ENCODE measurements around the gene NFE2L2. TPM values are rescaled to one million over a fixed set of nuclear protein-coding genes. Genes with fewer than 3 reads are reported as not detected.
A peak's percentile ranks its signal among the peaks of the same experiment; 100 is the strongest.
"Not testable (repeated sequence)": the region's sequence is repeated elsewhere in the genome, so short reads cannot be mapped to it uniquely, and the experiment has no call there.

The NFE2L2 gene
- total RNA-seq, 1 donor from 2014 or later: 51.4 TPM

- DNase-seq: no peak
- TF ChIP-seq CTCF (IDR thresholded peaks at IDR 0.05; ENCODE audit: partially characterized antibody, unreplicated experiment): no peak
- Mint-ChIP-seq H3K4me1 (ENCODE audit: low read depth, unreplicated experiment) (peaks cover 2% of the 10 kb centered on the region), H3K9me3 (ENCODE audit: unreplicated experiment) (peaks cover 7% of the 10 kb centered on the region), H3K27ac (ENCODE audit: unreplicated experiment) (no peak overlapping the region), H3K4me3 (ENCODE audit: unreplicated experiment) (no peak overlapping the region), H3K27me3 (ENCODE audit: unreplicated experiment) (peaks cover 2% of the 10 kb centered on the region), H3K36me3 (ENCODE audit: unreplicated experiment) (peaks cover 4% of the 10 kb centered on the region)
Measured at GRCh38 chr2:177221970-177222369, 42.6 kb downstream of the NFE2L2 start.

- H3K27ac Mint-ChIP-seq (ENCODE audit: unreplicated experiment): no peak overlapping the region
- no peak for DNase-seq
- H3K9me3 Mint-ChIP-seq (ENCODE audit: unreplicated experiment): peaks cover 4% of the 10 kb centered on the region
- peaks cover 2% of the 10 kb centered on the region for H3K4me1 Mint-ChIP-seq (ENCODE audit: low read depth, unreplicated experiment)
- peaks cover 4% of the 10 kb centered on the region for H3K36me3 Mint-ChIP-seq (ENCODE audit: unreplicated experiment)
- H3K4me3 Mint-ChIP-seq (ENCODE audit: unreplicated experiment): no peak overlapping the region
- peaks cover 2% of the 10 kb centered on the region for H3K27me3 Mint-ChIP-seq (ENCODE audit: unreplicated experiment)
- TF ChIP-seq CTCF (IDR thresholded peaks at IDR 0.05; ENCODE audit: partially characterized antibody, unreplicated experiment): no peak
Measured at GRCh38 chr2:177221534-177221933, 43.0 kb downstream of the NFE2L2 start.

GRCh38 chr2:177219787-177220186, 44.7 kb downstream of the NFE2L2 start:
- not testable (repeated sequence) for H3K27me3 Mint-ChIP-seq (ENCODE audit: unreplicated experiment); H3K27ac Mint-ChIP-seq (ENCODE audit: unreplicated experiment); DNase-seq; H3K36me3 Mint-ChIP-seq (ENCODE audit: unreplicated experiment); H3K4me1 Mint-ChIP-seq (ENCODE audit: low read depth, unreplicated experiment); H3K4me3 Mint-ChIP-seq (ENCODE audit: unreplicated experiment); H3K9me3 Mint-ChIP-seq (ENCODE audit: unreplicated experiment)

GRCh38 chr2:177217247-177217843, 47.2 kb downstream of the NFE2L2 start:
- no peak overlapping the region for H3K27ac Mint-ChIP-seq (ENCODE audit: unreplicated experiment)
- no peak for DNase-seq
- no peak overlapping the region for H3K4me3 Mint-ChIP-seq (ENCODE audit: unreplicated experiment)
- H3K27me3 Mint-ChIP-seq (ENCODE audit: unreplicated experiment): peaks cover 6% of the 10 kb centered on the region
- peaks cover 6% of the 10 kb centered on the region for H3K9me3 Mint-ChIP-seq (ENCODE audit: unreplicated experiment)
- H3K4me1 Mint-ChIP-seq (ENCODE audit: low read depth, unreplicated experiment): peaks cover 9% of the 10 kb centered on the region
- peaks cover 3% of the 10 kb centered on the region for H3K36me3 Mint-ChIP-seq (ENCODE audit: unreplicated experiment)
- TF ChIP-seq CTCF (IDR thresholded peaks at IDR 0.05; ENCODE audit: partially characterized antibody, unreplicated experiment): no peak

GRCh38 chr2:177212891-177213856, 51.4 kb downstream of the NFE2L2 start:
- H3K9me3 Mint-ChIP-seq (ENCODE audit: unreplicated experiment): peaks cover 10% of the 10 kb centered on the region
- peaks cover 13% of the 10 kb centered on the region for H3K4me1 Mint-ChIP-seq (ENCODE audit: low read depth, unreplicated experiment)
- no peaks in the 10 kb centered on the region for H3K36me3 Mint-ChIP-seq (ENCODE audit: unreplicated experiment)
- peak; percentile 96 for DNase-seq
- H3K27ac Mint-ChIP-seq (ENCODE audit: unreplicated experiment): peak overlapping the region; percentile 88
- peaks cover 11% of the 10 kb centered on the region for H3K27me3 Mint-ChIP-seq (ENCODE audit: unreplicated experiment)
- no peak for TF ChIP-seq CTCF (IDR thresholded peaks at IDR 0.05; ENCODE audit: partially characterized antibody, unreplicated experiment)
- peak overlapping the region; percentile 88 for H3K4me3 Mint-ChIP-seq (ENCODE audit: unreplicated experiment)
